HG03103 (cell line): Measurements from ENCODE around the gene ENDOU.

Experiments used
- ATAC-seq: cut with Tn5 transposase; IDR thresholded peaks from one replicate; pipeline ENCODE4 v1.9.1; 2021; ENCODE audit warnings: low read depth; ENCODE audit not compliant: unreplicated experiment

The ENDOU gene

DNA sequence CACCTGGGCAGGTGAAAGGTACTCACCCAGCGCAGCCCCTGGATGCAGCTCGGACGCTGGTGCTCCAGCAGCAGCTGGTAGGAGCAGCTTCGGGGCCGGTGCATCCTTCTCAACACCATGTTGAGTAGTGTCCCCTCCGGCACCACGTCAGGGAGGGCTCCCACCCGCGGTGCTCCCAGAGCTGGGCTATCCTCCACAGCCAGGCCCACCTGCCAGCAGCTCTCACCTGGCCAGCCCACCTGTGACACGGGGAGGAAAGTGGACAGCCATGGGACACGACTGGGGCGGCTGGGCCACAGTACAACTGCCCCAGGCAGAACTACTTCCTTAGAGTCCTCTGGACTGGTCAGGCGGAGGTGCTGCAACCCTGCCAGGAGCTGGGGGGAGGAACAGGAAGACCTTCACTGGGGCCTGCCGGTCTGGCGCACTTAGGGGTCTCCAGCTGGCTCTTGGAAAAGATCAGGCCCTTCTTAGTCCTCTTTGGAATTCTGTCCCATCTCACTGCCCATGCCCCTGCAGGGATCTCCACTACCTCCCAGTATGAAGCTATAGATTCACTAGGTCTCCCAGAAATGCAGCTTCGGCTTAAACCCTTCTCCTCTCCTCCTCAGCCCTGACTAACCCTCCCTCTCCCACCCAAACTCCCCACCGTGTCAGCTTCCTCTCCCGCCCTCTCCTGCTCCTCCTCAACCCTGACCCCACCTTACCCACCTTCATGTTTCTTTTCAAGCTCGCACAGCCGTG lies 32.7 kb upstream of the ENDOU start:
- ATAC-seq = no peak

DNA sequence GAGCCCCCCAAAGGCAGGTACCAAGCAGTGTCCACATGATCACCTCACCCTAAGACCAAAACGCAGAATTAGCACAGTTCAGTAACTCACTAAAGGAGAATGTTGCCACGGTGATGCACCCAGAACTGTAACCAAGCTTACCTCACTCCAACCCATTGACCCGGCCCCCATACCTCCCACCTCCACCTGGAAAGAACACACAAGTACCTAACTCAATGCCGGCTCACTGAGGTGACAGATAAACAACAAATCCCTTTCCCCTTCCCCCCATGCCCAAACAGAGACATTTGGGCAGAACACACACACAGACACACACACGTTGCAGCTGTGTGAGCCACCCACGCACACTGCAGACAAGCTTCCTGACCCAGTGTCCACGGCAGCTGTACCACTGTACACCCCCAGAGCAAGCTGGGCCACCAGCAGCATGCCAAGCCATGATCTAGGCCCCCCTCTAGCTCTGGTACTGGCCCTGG lies 32.1 kb upstream of the ENDOU start:
- ATAC-seq = no peak

DNA sequence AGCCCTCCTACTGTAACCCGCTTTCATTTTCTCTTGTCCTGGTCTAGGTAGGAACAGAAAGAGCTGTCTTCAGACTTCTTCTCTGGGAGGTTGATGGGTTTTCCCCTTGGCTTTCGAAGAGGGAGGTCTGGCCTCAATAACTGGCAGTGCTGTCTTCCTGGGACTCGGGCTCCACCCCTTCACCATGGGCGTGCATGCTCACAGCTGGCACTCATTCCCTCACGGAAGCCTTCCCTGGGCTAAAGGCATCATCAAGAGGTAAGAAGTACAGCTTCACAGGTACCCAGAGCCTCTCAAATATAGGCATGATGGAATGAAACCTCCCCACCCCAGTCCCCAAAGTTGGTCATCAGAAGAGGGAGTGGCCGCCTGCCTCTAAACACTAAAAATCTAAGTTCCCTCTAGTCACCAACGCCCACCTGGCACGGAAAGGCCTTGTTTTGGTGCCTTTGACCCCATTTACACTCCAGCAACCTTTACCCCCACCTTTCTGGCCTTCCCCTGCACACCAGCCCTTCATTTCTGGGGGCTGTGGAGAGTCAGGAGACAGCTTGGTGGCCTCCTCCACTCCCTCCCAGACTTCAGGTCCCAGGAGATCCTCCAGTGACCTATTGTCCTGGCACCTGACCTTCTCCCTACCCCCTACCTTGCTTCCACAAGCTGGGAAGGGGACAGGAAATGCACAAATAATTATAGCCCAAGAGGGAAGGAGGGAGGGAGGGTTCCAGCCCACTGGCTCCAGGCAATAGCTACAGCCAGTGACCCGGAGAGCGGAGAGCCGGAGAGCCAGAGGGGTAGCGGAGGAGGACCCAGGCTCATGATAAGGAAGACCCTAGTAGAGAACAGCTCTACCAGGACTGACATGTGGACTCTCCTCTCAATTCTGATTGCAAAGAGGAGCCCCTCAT lies 30.6 kb upstream of the ENDOU start:
- ATAC-seq = peak; percentile 55

DNA sequence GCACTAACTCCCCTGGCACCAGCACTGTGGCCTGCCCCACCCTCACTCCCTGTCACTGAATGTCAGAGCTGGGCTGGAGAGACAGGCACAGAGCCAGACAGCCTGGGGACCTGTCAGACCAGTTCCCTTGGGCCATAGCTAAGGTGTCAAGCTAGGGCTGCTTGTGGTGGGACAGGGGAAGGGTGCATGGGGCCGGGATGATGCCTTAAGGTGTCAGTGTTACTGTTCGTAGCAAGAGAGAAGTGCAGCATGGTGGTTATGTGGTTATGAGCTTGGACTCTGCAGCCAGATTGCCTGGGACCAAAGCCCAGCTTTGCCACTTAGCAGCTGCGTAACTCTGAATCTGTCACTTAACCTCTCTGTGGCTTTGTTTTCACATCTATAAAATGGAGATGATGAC lies 29.6 kb upstream of the ENDOU start:
- ATAC-seq = peak; percentile 18

DNA sequence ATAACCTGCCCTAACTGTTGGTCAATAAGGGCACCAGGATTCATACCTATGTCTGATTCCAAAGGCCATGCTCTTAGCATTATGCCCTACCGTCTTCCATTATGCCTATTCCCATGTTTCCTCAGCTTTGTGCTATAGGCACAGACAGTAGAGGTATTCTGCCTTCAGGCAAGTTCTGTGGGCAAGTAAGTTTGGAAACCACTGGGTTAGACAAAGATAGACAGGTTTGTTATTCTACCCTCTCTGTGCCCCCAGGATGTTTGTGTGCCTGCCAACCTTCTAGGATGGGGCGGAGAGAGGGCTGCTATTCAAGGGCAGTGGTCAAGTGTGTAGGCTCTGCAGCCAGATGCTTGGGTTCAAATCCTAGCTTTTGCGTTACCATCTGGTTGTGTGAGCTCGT lies 28.8 kb upstream of the ENDOU start:
- ATAC-seq = no peak

DNA sequence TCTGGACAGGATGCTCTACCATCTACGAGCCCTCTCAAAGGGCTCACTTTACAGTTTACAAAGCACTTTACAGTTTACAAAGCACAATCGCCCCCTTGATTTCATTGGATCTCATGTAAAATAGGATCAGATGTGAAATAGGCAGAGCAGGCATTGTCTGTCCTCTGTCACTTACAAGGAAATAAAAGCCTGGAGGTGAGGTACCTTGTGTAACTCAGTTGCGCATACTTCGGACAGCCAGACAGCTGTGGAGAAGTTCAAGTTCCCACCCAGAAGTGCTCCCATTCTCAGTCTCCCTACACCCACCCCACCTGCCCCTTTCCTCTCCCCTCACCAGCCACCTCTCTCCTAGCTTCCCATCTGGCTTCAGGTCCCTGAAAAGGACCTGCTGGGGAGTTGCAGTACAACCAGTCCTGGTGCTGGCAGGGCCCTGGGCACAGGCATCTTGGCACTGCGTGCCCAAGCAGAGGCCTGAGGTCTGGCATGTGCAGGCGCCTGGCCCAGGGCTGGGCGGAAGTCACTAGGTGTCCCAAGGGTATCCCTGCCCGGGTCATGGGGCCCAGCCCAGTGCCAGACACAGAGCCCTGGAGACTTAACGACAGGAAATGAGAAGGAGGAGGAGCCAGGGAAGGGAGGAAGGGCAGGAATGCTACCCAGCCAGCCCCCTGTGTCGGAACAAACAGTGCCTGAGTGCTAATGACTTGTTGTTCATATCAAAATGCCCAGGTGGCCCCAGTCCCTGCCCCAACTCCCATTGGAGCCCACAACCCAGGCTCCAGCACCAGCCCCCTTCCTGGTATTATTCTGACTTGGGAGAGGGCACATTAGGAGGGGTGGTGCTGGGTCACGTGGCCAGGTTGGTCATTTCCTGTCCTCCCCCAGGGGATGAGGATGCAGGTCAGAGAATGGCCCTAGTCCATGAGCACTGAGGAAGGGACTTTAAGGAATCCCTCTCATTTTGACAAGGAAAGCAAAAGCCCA lies 28.0 kb upstream of the ENDOU start:
- ATAC-seq = no peak

DNA sequence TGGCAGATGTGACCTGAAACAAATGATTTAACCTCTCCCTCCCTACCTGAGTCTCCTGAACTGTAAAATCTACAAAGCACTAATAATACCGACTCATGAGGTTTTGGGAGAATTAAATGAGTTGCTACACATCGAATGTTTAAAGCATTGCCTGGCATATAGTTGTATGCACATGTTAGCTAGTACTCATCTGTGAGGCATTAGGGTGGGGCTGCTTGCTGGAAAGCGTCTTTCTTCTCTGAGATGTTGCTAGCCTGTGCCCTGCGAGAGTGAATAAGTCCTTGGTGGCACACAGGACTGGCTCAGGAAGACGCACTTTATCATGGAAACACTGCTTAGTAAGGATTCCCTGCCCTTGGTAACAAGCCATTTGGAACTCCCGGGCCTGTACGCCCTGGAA lies 27.3 kb upstream of the ENDOU start:
- ATAC-seq = no peak

DNA sequence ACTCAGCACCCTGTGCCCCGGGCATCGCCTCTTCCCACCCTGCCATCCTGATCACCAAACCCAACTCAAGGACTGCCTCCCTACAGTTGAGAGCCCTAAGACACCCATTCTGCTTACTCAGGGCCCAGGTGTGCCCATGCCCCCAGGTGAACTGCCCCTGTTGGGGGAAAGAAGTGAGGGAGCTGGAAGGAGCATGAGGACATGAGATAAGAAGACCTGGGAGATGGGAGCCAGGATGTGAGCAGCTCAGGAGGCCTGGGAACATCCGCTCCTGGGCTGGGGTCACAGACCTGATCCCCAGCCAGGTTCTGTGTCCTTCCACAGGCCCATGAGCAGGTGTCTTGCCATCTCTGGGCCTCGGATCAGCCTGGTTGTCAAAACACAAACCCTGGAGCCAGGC lies 26.8 kb upstream of the ENDOU start:
- no peak for ATAC-seq

DNA sequence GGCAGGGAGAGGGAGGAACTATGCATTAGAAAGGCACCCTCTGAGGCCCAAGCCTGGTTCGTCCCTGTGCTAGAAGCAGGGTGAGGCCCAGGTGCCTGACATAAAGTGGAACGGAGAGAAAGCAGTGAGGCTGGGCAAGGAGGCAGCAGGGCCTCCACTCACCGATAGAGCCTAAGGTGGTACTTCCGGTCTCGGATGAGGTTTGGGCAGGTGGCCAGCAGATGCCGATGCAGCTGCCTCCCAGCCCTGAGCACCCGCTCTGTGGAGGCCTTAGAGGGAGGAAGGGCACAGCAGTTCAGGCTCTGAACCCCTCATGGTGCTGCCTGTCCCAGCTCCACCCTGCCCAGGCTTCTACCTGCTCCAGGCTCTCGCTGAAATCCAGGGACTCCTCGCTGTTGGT lies 26.3 kb upstream of the ENDOU start:
- no peak for ATAC-seq

DNA sequence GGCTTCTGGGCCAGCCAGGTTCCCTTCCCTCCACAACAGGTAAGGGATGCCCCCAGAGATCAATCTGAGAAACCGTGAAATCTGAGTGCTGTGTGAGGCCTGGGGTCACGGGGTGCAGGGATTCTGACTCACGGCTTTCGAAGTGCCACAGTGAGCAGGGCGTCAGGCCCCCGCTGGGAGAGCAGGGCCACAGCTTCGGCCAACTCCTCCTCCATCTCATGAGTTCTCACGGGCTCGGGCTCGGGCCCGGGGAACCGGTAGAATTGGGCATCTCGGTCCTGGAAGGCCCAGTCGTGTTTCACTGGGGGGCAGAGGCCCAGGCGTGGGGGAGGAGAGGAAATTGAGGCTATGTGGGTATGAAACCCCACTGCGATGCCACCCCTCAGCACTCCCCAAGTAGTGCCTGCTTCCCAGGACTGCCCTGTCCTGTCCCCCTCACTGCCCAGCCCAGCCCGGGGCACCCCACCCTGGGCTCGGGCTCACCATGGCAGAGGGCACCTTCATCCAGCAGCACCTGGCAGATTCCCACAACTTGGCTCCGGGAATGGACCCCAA lies 25.7 kb upstream of the ENDOU start:
- ATAC-seq = no peak

DNA sequence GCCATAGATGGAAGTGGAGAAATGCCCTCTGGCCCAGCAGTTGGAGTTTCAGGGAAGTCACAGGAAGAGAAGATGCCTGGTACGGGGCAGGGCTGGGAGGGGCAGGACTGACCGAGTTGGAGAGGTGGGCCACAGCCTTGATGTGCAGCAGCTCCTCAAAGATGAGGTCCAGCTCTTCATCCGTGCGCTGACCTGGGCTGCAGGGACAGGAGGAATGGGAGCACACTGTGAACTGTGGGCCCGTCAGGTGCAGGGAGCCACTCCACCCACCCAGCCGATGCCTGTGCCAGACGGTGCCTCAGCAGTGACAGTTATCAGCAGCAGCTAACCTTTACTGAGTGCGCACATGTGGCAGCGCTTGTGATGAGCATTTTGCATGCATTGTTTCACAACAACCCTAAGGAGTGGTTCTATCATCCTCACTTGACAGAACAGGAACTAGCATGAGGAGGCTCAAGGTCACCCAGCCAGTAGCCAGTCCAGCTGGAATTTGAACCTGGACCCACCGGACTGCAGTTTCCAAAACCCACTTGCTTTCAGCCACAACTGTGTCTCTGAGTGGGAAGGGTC lies 25.0 kb upstream of the ENDOU start:
- ATAC-seq = no peak

DNA sequence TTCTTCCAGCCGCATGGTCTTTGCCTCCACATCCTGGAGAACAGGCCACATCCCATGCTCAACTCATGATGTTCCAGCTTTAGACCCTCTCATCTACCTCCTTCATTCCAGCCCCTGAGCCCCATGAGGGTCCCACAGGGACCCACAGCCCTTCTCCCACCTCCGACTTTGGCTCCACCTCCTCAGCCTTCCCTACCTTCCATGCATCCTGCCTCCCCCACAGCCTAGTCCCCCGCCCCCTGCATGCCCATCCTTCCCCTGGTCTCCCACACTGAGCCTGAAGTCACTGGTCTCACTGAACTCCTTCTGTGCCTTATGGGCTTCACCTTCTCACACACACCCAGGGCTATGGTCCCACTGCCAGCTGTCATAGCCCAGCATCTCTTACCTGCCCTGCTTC lies 23.6 kb upstream of the ENDOU start:
- no peak for ATAC-seq

DNA sequence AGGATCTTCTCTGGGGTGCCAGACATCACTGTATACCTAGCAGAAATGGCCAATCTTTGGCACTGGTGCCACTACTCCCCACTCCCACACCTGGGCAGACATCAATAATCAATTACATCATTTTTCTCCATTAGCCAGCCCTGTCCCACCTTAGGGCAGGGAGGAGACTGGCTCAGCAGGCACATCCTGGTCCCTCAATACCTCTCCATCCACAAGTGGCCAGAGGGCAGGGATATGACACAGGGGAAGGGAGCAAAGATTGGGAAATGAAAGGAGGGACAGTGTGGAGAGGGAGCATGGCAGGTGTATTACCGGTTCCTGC lies 23.2 kb upstream of the ENDOU start:
- no peak for ATAC-seq

DNA sequence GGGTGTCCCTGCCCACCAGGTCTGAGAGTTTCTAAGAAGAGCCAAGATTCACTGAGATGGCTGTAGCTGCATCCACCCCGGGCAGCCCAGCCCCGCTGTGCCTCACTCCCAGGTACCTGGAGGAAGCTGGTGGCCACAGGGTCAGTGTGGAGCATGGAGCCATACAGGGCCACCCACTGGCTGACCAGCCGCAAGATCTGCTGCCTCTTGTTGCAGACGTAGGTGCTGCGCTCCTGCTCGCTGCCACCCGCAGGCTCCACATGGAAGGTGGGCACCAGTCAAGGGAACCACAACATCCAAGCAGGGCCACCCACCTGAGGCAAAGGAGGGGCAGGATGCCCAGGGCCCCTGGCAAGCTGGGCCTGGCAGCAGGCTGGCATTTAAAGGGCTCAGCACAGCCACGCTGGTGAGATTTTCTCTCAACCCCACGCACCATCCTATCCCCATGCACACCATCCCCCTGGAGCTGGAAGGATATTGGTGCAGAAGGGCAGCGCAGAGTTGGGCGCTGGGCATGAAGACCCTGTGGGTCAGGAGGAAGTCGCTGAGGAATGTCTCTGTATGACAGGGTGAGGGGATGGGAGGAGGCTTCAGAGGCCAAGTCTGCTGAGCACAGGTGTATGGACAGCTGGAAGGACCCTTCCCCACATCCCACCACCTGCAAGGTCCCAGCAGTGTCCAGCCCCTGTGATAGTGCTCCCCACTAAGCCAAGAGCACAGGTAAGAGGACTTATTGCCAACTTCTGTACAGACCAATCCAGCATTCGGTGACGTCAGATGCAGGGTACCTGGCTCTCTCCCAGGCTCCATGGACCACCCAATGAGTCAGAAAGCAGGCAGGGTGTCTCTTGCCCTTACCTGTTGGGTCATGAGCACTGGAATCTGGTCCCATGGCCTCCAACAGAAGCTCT lies 22.6 kb upstream of the ENDOU start:
- ATAC-seq = no peak

DNA sequence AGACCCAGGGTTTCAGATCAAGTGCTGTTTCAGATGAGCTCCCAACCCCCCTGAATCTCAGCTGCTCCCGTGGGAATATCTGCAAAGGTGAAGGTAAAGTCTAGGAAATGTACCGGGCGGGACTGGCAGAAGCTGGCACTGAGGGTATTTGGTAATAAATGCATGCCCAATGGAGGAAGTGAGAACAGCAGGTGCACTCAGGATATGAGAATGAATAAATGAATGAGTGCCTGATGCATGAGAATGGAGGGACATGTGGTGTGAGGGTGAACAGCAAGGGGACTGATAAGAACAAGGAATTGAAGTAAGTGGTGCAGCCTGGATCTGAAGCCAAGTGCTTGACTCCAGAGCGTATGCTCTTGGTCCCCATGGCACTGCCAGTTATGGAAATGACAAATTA lies 21.8 kb upstream of the ENDOU start:
- no peak for ATAC-seq

DNA sequence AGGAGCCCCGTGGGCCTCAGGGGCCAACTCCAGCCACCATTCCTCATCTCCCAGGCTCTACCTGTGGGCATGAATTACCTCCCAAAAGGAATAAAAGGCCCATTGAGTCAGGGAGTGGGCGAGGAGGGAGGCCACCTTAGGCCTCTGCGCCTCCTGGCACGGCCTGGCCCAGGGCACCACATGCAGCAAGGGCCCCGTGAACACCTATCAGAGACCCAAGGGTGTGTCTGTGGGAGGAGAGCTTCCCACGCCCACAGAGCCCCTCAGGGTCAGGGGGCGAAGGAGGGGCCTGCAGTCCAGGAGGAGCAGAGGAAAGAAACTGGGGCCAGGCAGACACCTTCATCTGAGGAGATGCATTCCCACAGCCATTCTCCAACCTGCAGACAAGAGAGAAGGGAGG lies 21.2 kb upstream of the ENDOU start:
- no peak for ATAC-seq

DNA sequence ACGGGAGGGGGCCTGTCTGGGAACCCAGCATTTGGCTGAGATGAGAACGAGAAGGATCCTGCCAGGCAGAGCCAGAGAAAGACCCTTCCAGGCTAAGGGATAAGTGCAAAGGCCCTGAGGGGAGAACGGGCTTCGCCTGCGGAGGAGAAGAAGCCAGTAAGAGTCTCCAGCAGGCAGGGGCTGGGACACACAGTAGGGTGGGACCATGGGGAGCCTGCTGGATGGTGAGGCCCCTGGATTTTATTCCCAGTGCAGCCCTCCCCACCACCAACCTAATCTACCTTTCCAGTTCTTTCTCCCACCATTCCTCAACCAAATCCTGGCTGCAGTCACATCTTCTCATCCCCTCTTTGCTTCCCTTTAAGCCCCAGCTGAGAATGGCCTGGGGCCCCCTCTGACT lies 20.8 kb upstream of the ENDOU start:
- no peak for ATAC-seq

DNA sequence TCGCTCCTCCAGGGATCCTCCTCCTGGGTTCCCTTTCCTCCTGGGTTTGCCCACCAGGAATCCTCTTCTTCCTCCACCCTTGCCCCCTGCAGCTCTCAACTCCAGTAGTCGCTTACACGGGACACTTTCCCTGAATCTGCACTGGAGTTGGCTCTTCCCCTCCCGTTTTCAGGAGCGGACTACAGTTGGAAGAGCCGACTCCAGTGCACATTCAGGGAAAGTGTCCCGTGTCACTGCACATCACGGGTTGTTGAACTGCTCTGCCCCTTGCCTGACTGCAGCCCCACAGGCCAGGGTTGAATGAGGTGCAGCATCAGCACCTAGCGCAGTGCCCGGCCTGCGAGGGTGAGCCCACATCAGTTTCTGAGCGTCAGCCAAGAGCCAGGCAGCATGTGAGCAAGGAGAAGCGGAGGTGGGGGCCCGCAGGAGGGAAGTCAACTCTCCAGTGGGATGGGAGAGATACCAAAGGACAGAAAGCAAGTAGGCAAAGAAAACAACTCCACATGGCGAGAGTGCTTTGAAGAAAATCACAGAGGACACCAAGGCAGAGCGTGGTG lies 20.3 kb upstream of the ENDOU start:
- no peak for ATAC-seq
